HepG2 (cell line): ENCODE data around the gene ZNF71. TPM values are rescaled to one million over a fixed set of nuclear protein-coding genes. Genes with fewer than 3 reads are reported as not detected.

Experiments
- ATAC-seq: fragments of 200-7000 bp; cut with Tn5 transposase; 3 replicates; pipeline ENCODE4 v1.9.1; 2020; ENCODE audit warnings: mild to moderate bottlenecking, moderate library complexity
- BruUV-seq: library from RNA; stranded (reverse); fragments of 400-500 nt; replicated peaks from 2 replicates; lab custom pipeline; 2021; lab: Mats Ljungman, UMichigan
- CTCF ChIA-PET: fragments of 300-600 bp; formaldehyde crosslinking; extraction: SDS; loops from one replicate; lab custom pipeline; 2021; ENCODE audit warnings: low total read pairs, inconsistent platforms, low intra/inter-chr PET ratio; lab: Yijun Ruan, JAX
- POLR2A ChIA-PET: fragments of 350-600 bp; sonication (Branson Sonifier 250); formaldehyde crosslinking; loops from one replicate; lab custom pipeline; 2020; ENCODE audit warnings: antibody characterized with exemption, inconsistent platforms; lab: Yijun Ruan, JAX
- DNase-seq: peaks from one replicate; pipeline ENCODE4 v3.0.0-alpha.2; 2015; ENCODE audit warnings: low spot score
- FAIRE-seq: peaks from 3 replicates; lab custom pipeline; 2011; peaks lifted over from hg19 to GRCh38; lab: Jason Lieb, UNC
- H2AFZ ChIP-seq: one replicate; pipeline ENCODE4 v1.6.1; 2011; ENCODE audit warnings: low read length, inconsistent platforms
- H3K27ac ChIP-seq: fragments of 300-600 bp; 3 replicates; pipeline ENCODE4 v1.8.0; 2011; ENCODE audit warnings: mixed run types, mild to moderate bottlenecking, mixed read lengths, low read length, inconsistent platforms; ENCODE audit not compliant: insufficient read depth; ENCODE audit errors: extremely low read length
- H3K27me3 ChIP-seq, 2 experiments: fragments of 200-600 bp in 1 of 2; 2 replicates in 1 of 2; 3 replicates in 1 of 2; pipeline versions ENCODE4 v1.6.0 to v1.8.0; 2011; ENCODE audit warnings: low read length in 2 of 2, mild to moderate bottlenecking in 2 of 2, moderate library complexity in 2 of 2, inconsistent platforms in 1 of 2; ENCODE audit not compliant: insufficient read depth in 2 of 2, control insufficient read depth in 1 of 2
- H3K36me3 ChIP-seq, 2 experiments: fragments of 200-600 bp in 1 of 2; replicated peaks in 1 of 2; 2 replicates in 1 of 2; 3 replicates in 1 of 2; pipeline versions ENCODE4 v1.5.1 to v1.8.0; 2011; ENCODE audit warnings: low read length in 2 of 2, inconsistent platforms in 1 of 2; ENCODE audit not compliant: insufficient read depth in 2 of 2, control insufficient read depth in 1 of 2
- H3K4me1 ChIP-seq: 2 replicates; pipeline ENCODE4 v1.5.1; 2012; ENCODE audit warnings: low read length, inconsistent platforms; ENCODE audit not compliant: insufficient read depth
- H3K4me2 ChIP-seq: 2 replicates; pipeline ENCODE4 v1.6.0; 2011; ENCODE audit warnings: low read depth, low read length, inconsistent platforms
- H3K4me3 ChIP-seq, 3 experiments: fragments of 200-600 bp in 1 of 3; sonication (generic), shearing (Covaris generic) in 1 of 3; replicated peaks in 1 of 3; 2 replicates each; pipeline ENCODE4 v1.5.1; 2011 to 2016; ENCODE audit warnings: low read length in 3 of 3, inconsistent platforms in 2 of 3, low read depth in 2 of 3, mild to moderate bottlenecking in 2 of 3, control low read depth in 1 of 3, mixed read lengths in 1 of 3; ENCODE audit not compliant: insufficient read depth in 1 of 3
- H3K79me2 ChIP-seq: one replicate; pipeline ENCODE4 v1.6.1; 2011; ENCODE audit warnings: low read length, inconsistent platforms; ENCODE audit not compliant: insufficient read depth
- H3K9ac ChIP-seq: 2 replicates; pipeline ENCODE4 v1.6.0; 2011; ENCODE audit warnings: mild to moderate bottlenecking, low read depth, low read length, inconsistent platforms; ENCODE audit not compliant: insufficient read depth
- H3K9me3 ChIP-seq: 2 replicates; pipeline ENCODE4 v1.5.1; 2012; ENCODE audit warnings: mild to moderate bottlenecking, low read length
- H4K20me1 ChIP-seq: 2 replicates; pipeline ENCODE4 v1.6.0; 2011; ENCODE audit warnings: inconsistent platforms, mild to moderate bottlenecking, low read length, moderate library complexity; ENCODE audit not compliant: insufficient read depth
- HNF4G ChIP-seq, 2 experiments: sonication (generic) in 1 of 2; formaldehyde crosslinking in 1 of 2; IDR thresholded peaks; 2 replicates each; pipeline versions ENCODE4 v1.4.0 to v1.6.1; 2011 to 2020; ENCODE audit warnings: borderline replicate concordance in 2 of 2, low read depth in 2 of 2, mild to moderate bottlenecking in 2 of 2, low read length in 1 of 2, missing genetic modification reagents in 1 of 2, moderate library complexity in 1 of 2
- ISX ChIP-seq: sonication (generic); formaldehyde crosslinking; conservative IDR thresholded peaks from 2 replicates; pipeline ENCODE4 v1.5.0; 2020; ENCODE audit warnings: missing genetic modification reagents
- LCORL ChIP-seq, 2 experiments: fragments of 450-650 bp in 1 of 2; sonication (generic) in 1 of 2; formaldehyde crosslinking in 1 of 2; IDR thresholded peaks; 2 replicates each; pipeline versions ENCODE4 v1.5.0 to v1.6.1; 2017 to 2020; ENCODE audit warnings: antibody characterized with exemption in 1 of 2, missing genetic modification reagents in 1 of 2
- MATR3 ChIP-seq: sonication (generic); formaldehyde crosslinking; IDR thresholded peaks from 2 replicates; pipeline ENCODE4 v1.4.0; 2020; ENCODE audit warnings: missing genetic modification reagents
- POLR2AphosphoS2 ChIP-seq: IDR thresholded peaks from 2 replicates; pipeline ENCODE4 v1.6.1; 2011; ENCODE audit warnings: low read depth, low read length, improper control_type of control experiment
- SOX6 ChIP-seq, 2 experiments: fragments of 450-650 bp in 1 of 2; sonication (generic) in 1 of 2; formaldehyde crosslinking in 1 of 2; IDR thresholded peaks; 2 replicates each; pipeline versions ENCODE4 v1.4.0 to v1.6.1; 2017 to 2020; ENCODE audit warnings: antibody characterized with exemption in 1 of 2, mild to moderate bottlenecking in 1 of 2, missing genetic modification reagents in 1 of 2
- SP5 ChIP-seq: IDR thresholded peaks from 2 replicates; pipeline ENCODE4 v1.6.1; 2016; ENCODE audit warnings: low read depth, borderline replicate concordance
- THYN1 ChIP-seq: sonication (generic); formaldehyde crosslinking; IDR thresholded peaks from 2 replicates; pipeline ENCODE4 v1.8.1; 2023; ENCODE audit warnings: low read depth, mild to moderate bottlenecking, moderate library complexity, missing genetic modification reagents, borderline replicate concordance
- ZNF253 ChIP-seq: sonication (generic); formaldehyde crosslinking; IDR thresholded peaks from 2 replicates; pipeline ENCODE4 v1.8.0; 2022; ENCODE audit warnings: mild to moderate bottlenecking, missing genetic modification reagents, borderline replicate concordance
- ZNF256 ChIP-seq: sonication (generic); formaldehyde crosslinking; conservative IDR thresholded peaks from 2 replicates; pipeline ENCODE4 v1.4.0; 2020; ENCODE audit warnings: missing genetic modification reagents
- ZNF468 ChIP-seq: sonication (generic); formaldehyde crosslinking; IDR thresholded peaks from 2 replicates; pipeline ENCODE4 v1.8.0; 2022; ENCODE audit warnings: mild to moderate bottlenecking, moderate library complexity, missing genetic modification reagents
- ZNF556 ChIP-seq: sonication (generic); formaldehyde crosslinking; IDR thresholded peaks from 2 replicates; pipeline ENCODE4 v1.4.0; 2020; ENCODE audit warnings: mild to moderate bottlenecking, missing genetic modification reagents, borderline replicate concordance
- ZNF660 ChIP-seq: sonication (generic); formaldehyde crosslinking; IDR thresholded peaks from 2 replicates; pipeline ENCODE4 v1.5.1; 2020; ENCODE audit warnings: mild to moderate bottlenecking, low read depth, missing genetic modification reagents, borderline replicate concordance
- ZNF776 ChIP-seq: sonication (generic); formaldehyde crosslinking; IDR thresholded peaks from 2 replicates; pipeline ENCODE4 v1.4.0; 2020; ENCODE audit warnings: mild to moderate bottlenecking, missing genetic modification reagents
- ZSCAN29 ChIP-seq: sonication (generic); formaldehyde crosslinking; conservative IDR thresholded peaks from 2 replicates; pipeline ENCODE4 v1.4.0; 2020; ENCODE audit warnings: mild to moderate bottlenecking, missing genetic modification reagents
- ZSCAN30 ChIP-seq: sonication (generic); formaldehyde crosslinking; IDR thresholded peaks from 2 replicates; pipeline ENCODE4 v1.5.0; 2020; ENCODE audit warnings: mild to moderate bottlenecking, missing genetic modification reagents
- WGBS: methylation state at CpG from one replicate; pipeline ENCODE4 v1.1.6; 2017; ENCODE audit warnings: low lambda C conversion rate; 5-methylcytosine and 5-hydroxymethylcytosine counted together
- in situ Hi-C: cut with HindIII; loops from 2 replicates; pipeline ENCODE4 v1.10.0; 2017; ENCODE audit warnings: low pct_unique_long_range_greater_than_20kb; ENCODE audit not compliant: extremely low pct_ligation_motif_present
- intact Hi-C: fragments of 100-400 bp; cut with micrococcal nuclease; formaldehyde crosslinking; loops from one replicate; pipeline ENCODE4 v1.10.0; 2022; ENCODE audit not compliant: unreplicated experiment
- polyA plus RNA-seq, 8 experiments: library from polyadenylated mRNA; depleted of rRNA in 3 of 8; stranded (reverse) in 7 of 8; unstranded in 1 of 8; fragments of >200 nt; fragmentation: Illumina TruSeq in 4 of 8; extraction: Trizol in 4 of 8; gene quantifications; 2 replicates each; pipeline versions ENCODE4 v1.2.1 to v1.2.3, GENCODE V29; 2011 to 2016; ENCODE audit warnings: low read depth in 4 of 8, missing spikeins in 1 of 8, mixed read lengths in 1 of 8; ENCODE audit not compliant: insufficient read depth in 1 of 8
- total RNA-seq, 5 experiments: library from RNA; depleted of rRNA; stranded (reverse); fragments of >200 nt; fragmentation: Illumina TruSeq; extraction: Trizol; gene quantifications; 2 replicates each; pipeline ENCODE4 v1.2.3, GENCODE V29; 2016; ENCODE audit warnings: low read depth in 1 of 5
- TF ChIP-seq, protein P1 (sequence below): IDR thresholded peaks from 2 replicates; pipeline ENCODE4 v1.6.1; 2016; ENCODE audit warnings: mild to moderate bottlenecking, missing biosample characterization, missing genetic modification reagents
- TF ChIP-seq, protein P2 (sequence below): sonication (generic); formaldehyde crosslinking; conservative IDR thresholded peaks from 2 replicates; pipeline ENCODE4 v1.8.1; 2023; ENCODE audit warnings: missing genetic modification reagents
- TF ChIP-seq, protein P3 (sequence below): sonication (generic); formaldehyde crosslinking; IDR thresholded peaks from 2 replicates; pipeline ENCODE4 v1.5.0; 2020; ENCODE audit warnings: mild to moderate bottlenecking, missing genetic modification reagents
- TF ChIP-seq, protein P4 (sequence below): IDR thresholded peaks from 2 replicates; pipeline ENCODE4 v1.6.1; 2016; ENCODE audit warnings: low read depth, borderline replicate concordance

Gene ZNF71
- total and polyA plus RNA-seq, 2 of the 13 experiments (the other 11 are each of a cell fraction or from before 2014, with no cell fraction given) = 2.2 to 4.4 TPM

- in situ Hi-C loops = no loop called here
- H3K9ac ChIP-seq = no peak overlapping the region
- no peak overlapping the region for H3K27ac ChIP-seq
- no peaks in the 10 kb centered on the region for H3K4me1 ChIP-seq
- no peak for FAIRE-seq
- ATAC-seq = no peak
- no peaks in the 10 kb centered on the region for H4K20me1 ChIP-seq
- 99% methylated on average over 29 of the region's 37 CpGs for WGBS
- BruUV-seq = no TSS peak
- CTCF ChIA-PET = no interaction called here
- POLR2A ChIA-PET = no interaction called here
- no peak overlapping the region for H2AFZ ChIP-seq
- no peak for DNase-seq
- peaks cover 5 to 15% of the 10 kb centered on the region in 2 experiments; a peak in 2 of 5 replicates for H3K36me3 ChIP-seq
- H3K9me3 ChIP-seq = peaks cover 32% of the 10 kb centered on the region
- no peaks in the 10 kb centered on the region for H3K27me3 ChIP-seq
- H3K4me2 ChIP-seq = no peak overlapping the region
- no peaks in the 10 kb centered on the region for H3K79me2 ChIP-seq
- intact Hi-C loops = no loop called here
- TF ChIP-seq SOX6 (IDR thresholded peaks at IDR 0.05) (no peak), SOX6 (CRISPR knock-in tag; IDR thresholded peaks at IDR 0.05) (no peak), THYN1 (CRISPR knock-in tag) (no peak), ZNF660 (CRISPR knock-in tag) (no peak), MATR3 (CRISPR knock-in tag) (no peak), ZNF556 (no peak), ZNF468 (CRISPR knock-in tag) (no peak), ZNF256 (CRISPR knock-in tag) (no peak), ZSCAN29 (CRISPR knock-in tag) (no peak), HNF4G (IDR thresholded peaks at IDR 0.05; ENCODE audit: borderline replicate concordance, low read depth, low read length) (no peak), HNF4G (CRISPR knock-in tag; IDR thresholded peaks at IDR 0.05; ENCODE audit: borderline replicate concordance, low read depth) (no peak), POLR2AphosphoS2 (no peak), ISX (CRISPR knock-in tag) (no peak), ZSCAN30 (CRISPR knock-in tag) (no peak), SP5 (no peak), LCORL (IDR thresholded peaks at IDR 0.05) (no peak), LCORL (CRISPR knock-in tag; IDR thresholded peaks at IDR 0.05) (no peak), ZNF776 (CRISPR knock-in tag) (no peak), ZNF253 (CRISPR knock-in tag) (no peak)
- TF ChIP-seq, protein P1, sequence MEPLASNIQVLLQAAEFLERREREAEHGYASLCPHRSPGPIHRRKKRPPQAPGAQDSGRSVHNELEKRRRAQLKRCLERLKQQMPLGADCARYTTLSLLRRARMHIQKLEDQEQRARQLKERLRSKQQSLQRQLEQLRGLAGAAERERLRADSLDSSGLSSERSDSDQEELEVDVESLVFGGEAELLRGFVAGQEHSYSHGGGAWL (CRISPR knock-in tag) = no peak
- TF ChIP-seq, protein P2, sequence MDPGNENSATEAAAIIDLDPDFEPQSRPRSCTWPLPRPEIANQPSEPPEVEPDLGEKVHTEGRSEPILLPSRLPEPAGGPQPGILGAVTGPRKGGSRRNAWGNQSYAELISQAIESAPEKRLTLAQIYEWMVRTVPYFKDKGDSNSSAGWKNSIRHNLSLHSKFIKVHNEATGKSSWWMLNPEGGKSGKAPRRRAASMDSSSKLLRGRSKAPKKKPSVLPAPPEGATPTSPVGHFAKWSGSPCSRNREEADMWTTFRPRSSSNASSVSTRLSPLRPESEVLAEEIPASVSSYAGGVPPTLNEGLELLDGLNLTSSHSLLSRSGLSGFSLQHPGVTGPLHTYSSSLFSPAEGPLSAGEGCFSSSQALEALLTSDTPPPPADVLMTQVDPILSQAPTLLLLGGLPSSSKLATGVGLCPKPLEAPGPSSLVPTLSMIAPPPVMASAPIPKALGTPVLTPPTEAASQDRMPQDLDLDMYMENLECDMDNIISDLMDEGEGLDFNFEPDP (CRISPR knock-in tag) = no peak
- TF ChIP-seq, protein P3, sequence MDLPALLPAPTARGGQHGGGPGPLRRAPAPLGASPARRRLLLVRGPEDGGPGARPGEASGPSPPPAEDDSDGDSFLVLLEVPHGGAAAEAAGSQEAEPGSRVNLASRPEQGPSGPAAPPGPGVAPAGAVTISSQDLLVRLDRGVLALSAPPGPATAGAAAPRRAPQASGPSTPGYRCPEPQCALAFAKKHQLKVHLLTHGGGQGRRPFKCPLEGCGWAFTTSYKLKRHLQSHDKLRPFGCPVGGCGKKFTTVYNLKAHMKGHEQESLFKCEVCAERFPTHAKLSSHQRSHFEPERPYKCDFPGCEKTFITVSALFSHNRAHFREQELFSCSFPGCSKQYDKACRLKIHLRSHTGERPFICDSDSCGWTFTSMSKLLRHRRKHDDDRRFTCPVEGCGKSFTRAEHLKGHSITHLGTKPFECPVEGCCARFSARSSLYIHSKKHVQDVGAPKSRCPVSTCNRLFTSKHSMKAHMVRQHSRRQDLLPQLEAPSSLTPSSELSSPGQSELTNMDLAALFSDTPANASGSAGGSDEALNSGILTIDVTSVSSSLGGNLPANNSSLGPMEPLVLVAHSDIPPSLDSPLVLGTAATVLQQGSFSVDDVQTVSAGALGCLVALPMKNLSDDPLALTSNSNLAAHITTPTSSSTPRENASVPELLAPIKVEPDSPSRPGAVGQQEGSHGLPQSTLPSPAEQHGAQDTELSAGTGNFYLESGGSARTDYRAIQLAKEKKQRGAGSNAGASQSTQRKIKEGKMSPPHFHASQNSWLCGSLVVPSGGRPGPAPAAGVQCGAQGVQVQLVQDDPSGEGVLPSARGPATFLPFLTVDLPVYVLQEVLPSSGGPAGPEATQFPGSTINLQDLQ (CRISPR knock-in tag) = no peak
- TF ChIP-seq, protein P4, sequence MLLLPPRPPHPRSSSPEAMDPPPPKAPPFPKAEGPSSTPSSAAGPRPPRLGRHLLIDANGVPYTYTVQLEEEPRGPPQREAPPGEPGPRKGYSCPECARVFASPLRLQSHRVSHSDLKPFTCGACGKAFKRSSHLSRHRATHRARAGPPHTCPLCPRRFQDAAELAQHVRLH (CRISPR knock-in tag) = no peak
- no peak overlapping the region for H3K4me3 ChIP-seq
Observed at GRCh38 chr19:56622374-56622773, 27.3 kb downstream of the ZNF71 start.
